SHP77 treated with DMSO at 0.1 percent for 48 hours (cell line): ENCODE measurements around the gene CACNB4.

ENCODE experiments used
- DNase-seq: peaks from one replicate; lab custom pipeline; 2025; lab: John Stamatoyannopoulos, UW

The CACNB4 gene

DNA sequence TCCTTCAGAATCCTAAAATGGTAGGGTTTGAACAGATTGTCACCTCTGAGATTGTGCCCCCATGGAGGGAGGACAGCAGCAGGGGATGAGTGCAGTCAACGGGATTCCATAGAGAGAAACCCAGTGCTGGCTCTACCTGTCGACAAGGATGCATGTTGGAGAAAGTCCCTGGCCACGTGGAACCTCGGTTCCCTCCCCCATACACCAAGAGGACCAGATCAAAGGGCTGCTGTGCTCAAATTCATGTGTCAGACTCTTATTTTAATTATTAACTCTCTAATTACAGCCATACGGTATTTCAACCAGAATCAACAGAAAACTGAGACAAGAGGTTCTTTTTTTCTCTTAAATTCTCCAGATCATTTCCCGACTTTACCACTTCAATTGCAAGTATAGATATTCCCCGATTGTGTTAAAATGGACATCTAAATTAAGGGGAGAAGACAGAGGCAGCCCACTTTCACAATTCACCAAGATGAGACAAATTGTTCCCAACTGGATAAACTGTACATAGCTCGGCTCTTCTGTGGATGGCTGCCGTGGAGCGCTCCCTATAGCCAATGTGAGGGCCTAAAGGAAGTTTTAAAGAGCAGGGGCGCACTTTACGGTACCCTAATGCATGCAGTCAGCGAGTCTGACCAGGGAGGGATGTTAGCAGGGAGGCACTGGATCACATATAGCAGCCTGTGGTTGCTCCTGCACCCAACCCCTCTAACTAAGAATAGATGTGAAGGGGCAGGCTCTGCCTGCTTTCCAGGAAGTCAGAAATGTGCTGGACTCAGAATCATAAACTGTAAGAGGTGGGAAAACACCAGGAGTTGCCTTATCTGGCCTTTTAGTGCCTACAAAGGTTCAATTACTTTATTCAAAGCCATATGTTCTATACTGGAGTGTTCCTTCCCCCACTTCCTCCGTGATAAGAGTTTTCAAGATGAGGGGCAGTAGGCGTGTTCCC is 123.1 kb downstream of the CACNB4 start:
- no peak for DNase-seq

GRCh38 chr2:151974988-151975387 is 123.9 kb downstream of the CACNB4 start:
- no peak for DNase-seq

DNA sequence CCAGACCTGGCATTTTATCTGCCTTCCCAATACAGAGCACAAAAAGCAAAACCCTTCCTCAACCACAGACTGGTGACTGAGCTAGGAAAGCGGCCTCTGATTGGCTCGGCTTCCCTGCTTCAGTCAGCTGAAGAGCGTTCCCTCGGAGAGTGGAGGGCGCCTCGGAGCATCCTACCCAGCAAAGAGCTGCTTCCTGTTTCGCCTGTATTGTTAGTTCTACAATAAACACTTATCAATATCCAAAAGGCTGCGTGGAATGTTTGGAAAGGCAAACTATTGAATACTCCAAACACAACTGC is 125.0 kb downstream of the CACNB4 start:
- DNase-seq = peak; percentile 33

GRCh38 chr2:151973013-151973900 is 125.6 kb downstream of the CACNB4 start:
- DNase-seq = no peak

GRCh38 chr2:151972241-151973012 is 126.4 kb downstream of the CACNB4 start:
- DNase-seq = no peak

GRCh38 chr2:151971301-151972051 is 127.4 kb downstream of the CACNB4 start:
- DNase-seq = no peak

DNA sequence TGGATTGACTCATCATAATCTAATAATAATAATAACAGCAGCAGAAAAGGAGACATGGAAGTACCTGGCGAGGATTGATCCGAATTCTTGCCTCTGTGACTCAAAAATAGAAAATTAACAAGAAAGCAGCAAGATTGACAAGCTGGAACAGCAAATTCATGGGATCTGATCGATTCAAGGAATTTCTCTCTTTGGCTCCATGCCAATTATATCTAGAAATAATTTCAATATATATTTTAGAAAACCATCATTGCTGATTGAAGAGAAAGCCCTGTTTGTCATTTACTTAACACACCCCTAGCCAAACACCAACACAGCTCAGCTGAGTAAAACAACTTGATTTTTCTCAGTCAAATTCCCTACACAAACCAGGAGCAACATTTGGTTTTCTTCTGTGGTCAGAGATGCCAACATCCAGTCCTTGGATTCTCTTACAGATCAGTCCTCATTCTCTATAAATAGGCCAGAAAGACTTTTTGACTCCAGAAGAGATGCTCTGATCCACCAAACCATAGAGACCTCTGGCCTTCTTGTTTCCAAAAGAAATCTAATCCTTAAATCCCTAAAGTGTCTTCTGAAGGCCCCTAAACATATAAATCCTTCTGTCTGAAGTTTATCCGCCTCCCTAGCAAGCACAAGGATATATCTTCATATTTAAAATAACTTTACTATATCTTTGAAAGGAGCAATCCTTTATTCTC is 129.9 kb downstream of the CACNB4 start:
- no peak for DNase-seq

DNA sequence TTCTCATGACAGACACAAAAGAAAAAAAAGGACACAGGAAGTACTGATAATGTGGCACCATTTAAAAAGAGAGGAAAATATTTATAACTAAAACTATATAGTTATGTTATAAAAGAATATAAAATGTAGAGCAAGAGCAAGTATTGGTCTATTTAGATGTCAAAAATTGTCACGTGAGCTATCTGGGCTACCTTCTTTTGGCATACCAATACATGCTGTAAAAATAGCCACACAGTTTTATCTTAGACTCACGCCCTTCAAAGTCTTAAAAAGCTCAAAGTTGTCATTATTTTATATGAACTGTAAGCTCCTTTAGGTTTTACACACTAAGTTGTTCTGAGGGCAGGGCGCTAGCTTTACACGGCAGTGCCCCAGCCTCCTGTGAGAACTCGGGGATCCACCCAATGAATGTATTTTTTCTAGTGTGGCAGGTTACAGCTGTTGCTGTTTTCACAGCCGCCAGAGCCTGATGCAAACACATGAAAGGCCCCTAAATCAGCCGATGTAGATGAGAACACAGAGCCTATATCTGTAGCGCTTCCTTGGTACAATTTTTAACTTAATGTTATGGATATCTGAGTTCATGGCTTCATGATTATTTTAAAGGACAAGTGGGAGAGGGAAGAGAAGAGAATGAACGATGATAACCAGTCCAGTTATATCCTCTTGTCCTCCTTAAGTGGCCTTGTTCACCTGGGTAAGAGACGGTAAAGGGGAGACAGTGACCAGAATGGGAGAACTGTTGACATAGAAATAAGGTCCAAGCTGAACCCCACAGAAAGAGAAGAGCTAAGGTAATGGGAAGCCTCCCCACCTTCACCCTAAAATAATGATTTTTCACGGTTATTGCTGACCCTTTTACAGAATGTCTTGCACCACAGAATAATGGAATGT is 130.8 kb downstream of the CACNB4 start:
- no peak for DNase-seq

- DNase-seq = no peak
These were observed 133.0 kb downstream of the CACNB4 start for GRCh38 chr2:151965884-151966283.

- DNase-seq = no peak
These were observed 137.3 kb downstream of the CACNB4 start for GRCh38 chr2:151961558-151961957.

DNA sequence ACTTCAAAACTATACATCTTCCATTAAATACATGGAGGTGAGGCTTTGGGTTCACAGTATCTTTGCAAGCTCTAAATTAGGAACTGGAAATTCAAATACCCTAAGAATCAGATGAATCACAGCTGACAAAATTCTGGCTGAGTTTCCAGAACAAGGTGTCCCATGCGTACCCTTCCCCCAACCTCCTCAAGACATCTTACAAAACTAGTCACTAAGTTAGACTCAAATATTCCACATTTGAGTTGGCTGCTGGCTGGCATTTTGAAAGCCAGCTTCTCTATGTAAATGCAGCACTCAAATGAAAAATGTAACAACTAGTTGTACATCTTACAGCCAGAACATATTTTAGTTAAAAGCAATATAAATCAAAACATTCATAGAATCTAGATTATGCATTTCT is 139.6 kb downstream of the CACNB4 start:
- no peak for DNase-seq

DNA sequence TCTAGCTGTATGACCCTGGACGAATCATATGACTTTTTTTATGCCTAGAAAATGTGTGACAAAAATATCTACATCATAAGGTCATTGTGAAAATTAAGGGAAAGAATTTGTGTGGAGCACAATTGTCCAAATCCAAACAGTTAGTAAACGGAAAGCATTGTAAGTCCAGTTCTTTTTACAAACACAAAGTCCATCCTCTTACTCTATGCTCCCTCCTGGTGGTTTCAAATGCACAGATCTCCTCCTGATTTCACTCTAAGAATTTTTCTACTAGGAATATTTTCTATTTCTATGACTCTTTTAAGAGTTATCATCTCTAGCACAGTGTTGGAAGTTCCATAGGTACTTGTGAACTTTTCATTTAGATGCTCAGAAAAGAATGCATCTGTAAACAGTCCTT is 145.4 kb downstream of the CACNB4 start:
- no peak for DNase-seq

DNA sequence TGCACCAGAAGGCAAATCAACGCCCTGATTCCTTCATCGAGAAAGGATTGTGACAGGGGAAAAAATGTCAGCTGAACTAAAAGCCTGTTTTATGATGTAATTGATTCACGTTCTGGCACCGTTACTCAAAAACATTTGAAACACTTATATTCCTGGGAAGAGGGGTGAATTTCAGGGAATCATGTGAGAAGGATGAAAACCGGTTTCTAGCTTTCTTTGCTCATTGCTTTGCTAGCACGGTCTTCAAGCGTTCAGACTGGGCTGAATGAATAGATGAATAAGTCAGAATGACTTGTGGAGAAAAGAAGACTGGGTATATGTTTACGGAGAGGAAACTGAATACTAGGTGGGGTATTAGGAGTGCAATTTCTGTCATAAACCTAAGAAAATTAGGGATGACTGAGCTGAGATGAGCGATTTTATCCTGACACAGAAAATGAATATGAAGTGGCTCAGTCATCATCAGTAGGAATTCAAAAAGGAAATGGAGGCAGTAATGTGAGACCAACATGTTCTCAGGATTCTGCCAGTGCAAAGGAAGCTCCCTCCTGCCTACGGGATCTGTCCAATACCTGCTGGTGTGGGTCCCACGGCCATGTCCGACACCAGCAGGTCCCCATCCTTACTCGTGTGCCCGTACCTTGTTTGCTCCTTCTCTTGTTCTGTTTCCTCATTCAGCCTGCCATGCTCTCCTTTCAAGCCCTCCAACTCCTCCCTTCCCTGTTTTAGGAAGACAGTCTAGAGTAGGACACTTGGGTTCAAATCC is 146.0 kb downstream of the CACNB4 start:
- no peak for DNase-seq

- DNase-seq = no peak
These were observed 151.1 kb downstream of the CACNB4 start for GRCh38 chr2:151947813-151948165.

DNA sequence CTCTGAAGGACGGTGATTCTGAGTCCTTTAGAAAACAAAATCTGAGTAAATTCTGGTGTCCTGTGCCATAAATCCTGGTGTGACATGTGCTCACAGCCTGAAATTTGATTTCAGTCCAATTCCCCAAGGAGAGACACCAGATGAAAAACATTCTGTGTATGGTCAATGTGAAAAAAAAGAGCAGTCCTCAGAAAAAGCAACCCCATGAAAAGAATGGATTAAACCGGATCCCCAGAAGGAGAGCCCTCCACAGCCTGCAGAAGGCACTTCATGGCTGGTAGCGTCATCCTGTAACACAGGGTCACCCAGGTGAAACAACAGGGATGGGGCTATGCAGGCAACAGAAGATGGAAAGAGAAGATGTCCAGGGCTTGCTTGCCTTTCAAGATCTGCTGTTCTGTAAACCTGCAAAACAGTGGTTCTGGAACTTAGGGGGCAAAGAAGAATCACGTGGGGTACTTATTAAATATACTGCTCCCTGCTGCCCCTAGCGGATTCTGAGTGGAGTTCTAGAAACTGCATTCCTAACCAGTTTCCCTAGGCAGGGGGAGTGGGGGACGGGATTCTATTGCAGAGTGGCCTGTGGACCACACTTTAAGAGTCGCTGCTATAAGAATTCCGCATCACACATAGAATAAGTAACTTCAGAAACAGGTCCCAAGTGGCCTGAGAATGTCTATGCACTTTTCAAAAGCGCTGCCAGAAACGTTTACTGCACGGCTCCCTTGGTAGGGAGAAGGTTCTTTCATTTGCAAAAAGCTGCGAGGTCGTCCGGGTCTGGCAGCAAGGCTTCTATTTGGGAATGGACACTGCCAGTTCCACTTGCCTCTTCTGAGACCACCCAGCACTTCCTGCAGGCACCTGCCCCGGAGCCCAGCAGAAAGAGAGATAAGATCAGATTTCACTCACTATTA is 151.7 kb downstream of the CACNB4 start:
- DNase-seq = no peak

DNA sequence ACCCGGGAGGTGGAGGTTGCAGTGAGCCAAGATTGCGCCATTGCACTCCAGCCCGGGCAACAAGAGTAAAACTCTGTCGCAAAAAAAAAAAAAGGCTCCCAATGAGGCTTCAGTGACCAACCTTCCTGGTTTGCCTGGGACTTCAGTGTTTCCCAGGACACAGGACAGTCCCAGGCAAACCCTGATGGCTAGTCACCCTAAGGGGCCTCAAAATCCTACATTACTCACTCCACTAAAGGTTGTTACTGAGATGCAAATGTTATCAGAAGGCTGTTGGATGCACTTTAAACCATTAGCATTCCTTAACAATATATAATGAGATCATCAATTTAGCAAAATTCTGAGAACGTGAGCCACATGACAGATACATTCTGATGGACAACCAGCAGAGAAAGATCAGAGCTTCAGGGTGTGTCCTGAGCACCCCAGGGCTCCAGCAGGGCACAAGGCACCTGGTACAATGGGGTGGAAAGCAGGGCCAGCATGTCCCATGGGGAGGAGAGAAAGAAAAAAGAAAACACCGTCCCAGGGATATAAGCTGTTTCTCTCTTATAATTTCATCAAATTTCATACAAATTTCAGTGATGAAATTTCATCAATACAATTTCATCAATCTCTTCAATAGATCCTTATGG is 152.5 kb downstream of the CACNB4 start:
- no peak for DNase-seq

- DNase-seq = no peak
These were observed 153.2 kb downstream of the CACNB4 start for GRCh38 chr2:151945602-151946001.

DNA sequence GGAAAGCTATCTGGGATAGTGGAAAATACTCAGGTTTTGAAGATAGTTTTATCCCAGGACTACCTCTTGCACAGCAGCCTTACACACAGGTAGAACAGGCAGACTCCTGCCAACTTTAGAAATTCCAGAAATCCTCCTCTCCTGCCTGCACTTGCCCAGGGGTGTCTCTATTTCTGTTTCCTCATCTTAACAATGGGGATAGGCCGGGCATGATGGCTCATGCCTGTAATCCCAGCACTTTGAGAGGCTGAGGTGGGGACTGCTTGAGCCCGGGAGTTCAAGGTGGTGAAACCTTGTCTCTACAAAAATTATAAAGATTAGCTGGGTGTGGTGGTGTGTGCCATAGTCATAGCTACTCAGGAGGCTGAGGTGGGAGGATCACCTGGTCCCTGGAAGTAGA is 153.7 kb downstream of the CACNB4 start:
- DNase-seq = no peak
